Measurements from ENCODE around the gene PTPRN2.
"Not testable (repeated sequence)": the region's sequence is repeated elsewhere in the genome, so short reads cannot be mapped to it uniquely, and the experiment has no call there.

The PTPRN2 gene

DNA sequence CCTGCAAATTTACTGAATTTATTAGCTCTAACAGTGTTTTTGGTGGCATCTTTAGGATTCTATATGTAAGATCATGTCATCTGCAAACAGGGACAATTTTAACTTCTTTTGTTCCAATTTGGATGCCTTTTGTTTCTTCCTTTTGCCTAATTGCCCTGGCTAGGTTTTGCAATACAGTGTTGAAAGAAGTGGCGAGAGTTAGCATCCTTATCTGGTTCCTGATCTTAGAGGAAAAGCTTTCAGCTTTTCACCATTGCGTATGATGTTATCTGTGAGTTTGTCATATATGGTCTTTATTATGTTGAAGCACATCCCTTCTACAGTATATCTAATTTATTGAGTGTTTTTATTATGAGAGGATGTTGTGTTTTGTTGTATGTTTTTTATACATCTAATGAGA is 301.4 kb downstream of the PTPRN2 start:
- no peak for DNase-seq

DNA sequence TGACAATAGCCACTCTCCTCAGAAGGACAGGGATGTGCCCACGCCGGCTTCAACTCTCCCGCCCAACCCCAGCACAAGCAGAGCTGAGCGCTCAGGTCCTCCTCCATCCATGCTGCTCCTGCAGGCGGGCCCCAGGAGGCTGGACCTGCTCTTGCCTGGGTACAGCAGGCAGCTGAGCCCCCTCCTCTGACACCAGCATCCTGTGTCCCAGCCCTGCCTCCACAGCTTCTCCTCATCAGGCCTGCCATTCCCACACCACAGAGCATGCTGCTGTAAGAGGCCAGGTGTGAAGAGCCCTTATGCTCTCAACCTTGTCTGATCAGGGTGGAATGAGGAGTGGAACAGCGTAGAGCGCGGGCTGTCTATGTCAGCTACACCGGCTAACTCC is 302.2 kb downstream of the PTPRN2 start:
- DNase-seq, result no peak

DNA sequence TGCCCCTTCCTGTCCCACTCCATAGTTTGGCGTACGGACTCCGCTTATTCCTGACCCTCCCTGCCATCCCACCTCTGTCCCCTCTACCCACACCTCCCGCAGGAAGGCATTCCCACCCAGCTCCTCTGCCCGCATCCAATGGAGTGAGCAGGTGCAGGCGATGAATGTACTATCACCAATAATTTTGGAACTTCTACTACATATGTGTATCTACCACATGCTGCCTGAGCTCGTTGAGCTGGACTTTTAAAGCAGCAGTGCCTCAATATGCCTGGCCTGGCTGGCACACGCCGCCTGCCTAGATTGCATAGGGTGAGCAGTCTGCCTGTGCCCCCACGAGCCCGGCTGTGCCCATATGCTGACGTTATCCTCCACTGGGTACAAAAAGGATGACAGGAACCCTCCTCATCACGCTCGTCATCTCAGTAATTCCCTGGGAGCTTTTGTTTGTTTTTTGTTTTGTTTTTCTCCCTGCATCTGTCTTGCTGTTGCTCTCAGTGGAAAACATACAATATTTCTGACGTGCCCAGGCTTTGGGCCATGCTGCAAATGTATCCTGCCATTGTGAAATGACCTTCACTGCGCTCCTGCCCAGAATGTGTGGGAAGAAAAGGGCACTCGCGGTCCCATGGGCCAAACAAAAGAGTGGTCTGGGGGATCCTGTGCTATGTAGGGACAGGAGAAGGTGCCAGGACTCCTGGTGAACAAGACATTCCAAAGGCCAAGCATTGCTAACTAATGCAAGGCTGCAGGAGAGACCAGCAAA is 302.8 kb downstream of the PTPRN2 start:
- no peak for DNase-seq

DNA sequence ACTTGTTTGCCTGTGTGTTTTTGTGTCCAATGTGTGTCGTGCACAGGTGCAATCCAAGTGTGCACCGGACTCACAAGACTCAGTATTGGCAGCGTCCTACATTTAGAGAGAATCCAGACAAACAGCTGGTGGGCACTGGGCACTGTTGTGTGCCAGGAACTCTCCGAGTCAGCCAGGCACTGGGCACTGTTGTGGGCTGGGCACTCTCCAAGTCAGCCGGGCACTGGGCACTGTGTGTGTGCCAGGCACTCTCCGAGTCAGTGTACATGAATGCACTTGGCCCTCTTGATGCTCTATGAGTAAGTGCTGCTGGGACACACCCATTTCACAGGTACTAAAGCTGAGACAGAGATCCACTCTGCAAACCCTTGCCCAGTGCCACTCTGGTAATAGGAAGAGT is 303.5 kb downstream of the PTPRN2 start:
- no peak for DNase-seq

DNA sequence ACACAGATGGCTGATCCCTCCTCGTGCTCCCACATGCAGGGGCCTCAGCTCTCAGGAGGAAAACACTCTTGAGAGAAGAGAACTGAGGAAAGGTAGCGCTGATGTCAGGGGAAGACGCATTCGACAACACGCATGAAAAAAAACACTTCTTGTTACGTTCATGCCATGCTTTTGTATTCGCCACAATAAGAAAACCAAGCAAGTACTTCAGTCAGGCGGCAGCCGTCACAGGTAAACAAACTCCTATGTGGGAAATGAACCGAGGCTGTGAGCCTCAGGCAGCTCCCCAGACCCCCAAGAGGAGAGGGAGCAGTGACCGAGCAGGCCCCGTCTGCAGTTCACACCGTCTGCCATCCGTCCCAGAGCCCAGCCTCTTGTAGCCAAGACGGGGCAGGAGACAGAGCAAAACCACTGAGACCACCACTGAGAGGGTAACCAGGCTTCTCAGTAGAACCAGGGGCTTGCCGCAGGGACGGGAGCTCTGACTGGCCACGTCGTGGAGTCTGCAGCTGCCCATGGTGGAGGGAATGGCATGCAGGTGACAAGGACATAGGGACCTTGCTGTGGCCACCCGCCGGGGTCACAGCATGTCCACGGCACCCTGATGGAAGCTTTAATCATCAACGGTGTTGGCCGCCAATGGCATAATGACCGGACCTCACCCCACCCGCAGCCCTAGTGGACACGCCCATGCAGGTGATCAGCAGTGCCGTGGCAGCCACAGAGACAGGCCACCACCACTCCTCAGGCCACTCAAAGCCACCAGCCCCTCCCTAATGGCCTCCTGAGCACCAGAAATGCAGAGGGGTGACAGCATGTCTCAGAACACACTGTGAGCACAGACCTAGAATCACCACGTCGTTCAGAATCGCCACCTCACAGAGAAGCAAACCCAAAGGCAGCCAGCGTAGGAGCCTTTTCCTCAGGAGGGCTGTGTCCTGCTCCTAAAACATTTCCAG is 304.3 kb downstream of the PTPRN2 start:
- no peak for DNase-seq

DNA sequence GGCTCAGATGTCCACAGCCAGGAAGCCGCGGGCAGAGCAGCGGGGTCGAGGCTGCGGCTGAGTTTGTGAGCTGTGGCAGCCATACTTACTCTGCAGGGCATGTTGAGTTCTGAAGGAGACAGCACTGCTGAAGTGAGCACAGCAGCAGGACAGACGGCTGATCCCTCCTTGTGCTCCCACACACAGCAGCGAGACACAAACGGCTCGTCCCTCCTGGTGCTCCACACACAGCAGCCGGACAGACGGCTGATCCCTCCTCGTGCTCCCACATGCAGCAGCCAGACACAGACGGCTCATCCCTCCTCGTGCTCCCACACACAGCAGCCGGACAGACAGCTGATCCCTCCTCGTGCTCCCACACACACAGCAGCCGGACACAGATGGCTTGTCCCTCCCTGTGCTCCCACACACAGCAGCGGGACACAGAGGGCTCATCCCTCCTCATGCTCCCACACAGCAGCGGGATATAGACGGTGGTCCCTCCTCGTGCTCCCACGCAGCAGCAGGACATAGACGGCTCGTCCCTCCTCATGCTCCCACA is 305.1 kb downstream of the PTPRN2 start:
- DNase-seq, result no peak

DNA sequence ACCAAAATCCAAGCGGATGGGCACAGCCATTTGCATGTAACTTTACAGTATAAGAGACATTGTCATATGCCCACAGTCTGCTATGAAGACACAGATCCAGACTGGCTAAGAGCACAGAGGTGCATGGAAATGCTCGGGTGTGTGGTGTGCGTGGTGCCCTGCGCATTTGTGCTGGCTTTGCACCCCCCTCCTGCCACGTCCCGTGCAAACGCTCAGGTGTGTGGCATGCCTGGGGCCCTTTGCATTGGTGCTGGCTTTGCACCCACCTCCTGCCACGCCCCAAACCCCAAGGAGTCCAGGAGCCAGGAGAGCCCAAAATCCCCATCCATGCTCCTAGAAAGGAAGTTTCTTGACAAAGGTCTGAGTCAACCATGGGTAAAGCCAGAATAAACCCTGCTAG is 306.2 kb downstream of the PTPRN2 start:
- DNase-seq, result no peak

DNA sequence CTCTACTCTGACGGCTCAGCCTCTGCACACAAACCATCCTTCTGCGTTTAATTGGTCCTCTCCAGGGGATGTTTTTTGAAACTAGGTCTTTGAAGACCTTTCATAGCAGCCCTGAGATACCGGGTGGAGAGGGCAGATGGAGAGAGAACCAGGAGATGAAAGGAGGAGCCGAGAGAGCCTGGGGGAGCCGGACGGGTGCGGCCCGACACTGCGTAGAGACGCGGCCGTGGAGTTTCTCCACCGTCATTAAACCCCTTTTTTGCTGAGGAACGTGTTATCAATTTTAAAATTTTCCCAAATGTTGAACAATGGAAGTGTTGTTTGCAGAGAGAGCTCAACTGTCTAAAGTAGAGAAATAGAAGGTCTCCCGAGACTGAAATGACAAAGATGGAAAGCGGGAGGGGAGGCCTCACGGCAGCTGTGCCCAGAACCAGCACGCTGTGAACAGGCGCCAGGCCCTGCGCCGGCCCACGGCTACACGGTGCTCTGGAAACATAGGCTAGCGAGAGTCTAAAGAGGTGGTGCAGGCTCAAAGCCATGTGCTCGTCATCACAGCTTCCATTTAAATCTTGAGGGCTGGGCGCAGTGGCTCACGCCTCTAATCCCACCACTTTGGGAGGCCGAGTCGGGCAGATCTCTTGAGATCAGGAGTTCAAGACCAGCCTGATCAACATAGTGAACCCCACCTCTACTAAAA is 307.0 kb downstream of the PTPRN2 start:
- no peak for DNase-seq

DNA sequence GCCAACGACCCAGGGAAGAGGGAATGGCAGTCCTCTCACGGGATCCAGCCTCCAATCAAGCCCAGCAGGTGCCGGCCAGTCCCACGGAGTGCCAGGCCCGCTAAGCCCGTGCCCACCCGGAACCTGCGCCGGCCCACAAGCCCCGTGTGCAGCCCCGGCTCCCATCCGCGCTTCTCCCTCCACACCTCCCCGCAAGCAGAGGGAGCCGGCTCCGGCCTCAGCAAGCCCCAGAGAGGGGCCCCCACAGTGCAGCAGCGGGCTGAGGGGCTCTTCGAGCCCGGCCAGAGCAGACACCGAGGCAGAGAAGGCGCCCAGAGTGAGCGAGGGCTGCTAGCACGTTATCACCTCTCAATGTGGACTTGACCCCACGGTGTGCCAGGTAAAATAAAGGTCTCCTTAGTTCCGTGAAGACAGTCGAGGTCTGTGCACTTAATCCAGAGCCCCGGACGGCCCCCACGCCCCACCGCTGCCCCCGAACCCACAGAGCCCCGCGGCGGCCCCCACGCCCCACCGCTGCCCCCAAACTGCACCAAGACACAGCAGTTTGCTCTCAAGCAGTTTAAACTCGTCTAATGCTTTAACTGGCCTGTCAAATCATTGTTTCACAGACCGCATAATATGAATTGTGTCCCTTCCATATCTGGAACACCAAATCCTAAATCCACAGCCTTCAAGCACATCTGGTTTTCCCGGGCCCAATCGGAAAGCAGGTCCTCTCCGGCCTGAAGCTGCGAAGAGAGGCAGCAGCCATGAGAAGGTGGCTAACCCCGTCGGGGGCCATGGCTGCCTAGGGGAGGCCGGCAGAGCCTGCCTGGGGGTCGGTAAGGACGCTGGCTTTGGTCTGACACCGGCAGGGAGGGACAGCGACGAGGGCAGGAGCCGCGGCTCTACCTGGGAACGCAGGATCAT is 307.8 kb downstream of the PTPRN2 start:
- DNase-seq, result no peak

DNA sequence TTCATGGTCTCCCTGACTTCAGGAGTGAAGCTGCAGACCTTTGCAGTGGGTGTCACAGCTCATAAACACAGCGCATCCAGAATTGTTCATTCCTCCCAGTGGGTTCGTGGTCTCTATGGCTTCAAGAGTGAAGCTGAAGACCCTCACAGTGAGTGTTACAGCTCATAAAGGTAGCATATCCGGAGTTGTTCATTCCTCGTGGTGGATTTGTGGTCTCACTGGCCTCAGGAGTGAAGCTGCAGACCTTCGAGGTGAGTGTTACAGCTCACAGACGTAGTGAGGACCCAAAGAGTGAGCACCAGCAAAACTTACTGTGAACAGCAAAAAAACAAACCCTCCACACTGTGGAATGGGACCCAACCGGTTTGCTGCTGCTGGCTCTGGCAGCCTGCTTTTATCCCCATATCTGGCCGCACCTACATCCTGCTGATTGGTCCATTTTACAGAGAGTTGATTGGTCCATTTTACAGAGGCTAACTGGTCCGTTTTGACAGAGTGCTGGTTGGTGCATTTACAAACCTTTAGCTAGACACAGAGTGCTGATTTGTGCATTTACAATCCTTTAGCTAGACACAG is 308.8 kb downstream of the PTPRN2 start:
- no peak for DNase-seq

DNA sequence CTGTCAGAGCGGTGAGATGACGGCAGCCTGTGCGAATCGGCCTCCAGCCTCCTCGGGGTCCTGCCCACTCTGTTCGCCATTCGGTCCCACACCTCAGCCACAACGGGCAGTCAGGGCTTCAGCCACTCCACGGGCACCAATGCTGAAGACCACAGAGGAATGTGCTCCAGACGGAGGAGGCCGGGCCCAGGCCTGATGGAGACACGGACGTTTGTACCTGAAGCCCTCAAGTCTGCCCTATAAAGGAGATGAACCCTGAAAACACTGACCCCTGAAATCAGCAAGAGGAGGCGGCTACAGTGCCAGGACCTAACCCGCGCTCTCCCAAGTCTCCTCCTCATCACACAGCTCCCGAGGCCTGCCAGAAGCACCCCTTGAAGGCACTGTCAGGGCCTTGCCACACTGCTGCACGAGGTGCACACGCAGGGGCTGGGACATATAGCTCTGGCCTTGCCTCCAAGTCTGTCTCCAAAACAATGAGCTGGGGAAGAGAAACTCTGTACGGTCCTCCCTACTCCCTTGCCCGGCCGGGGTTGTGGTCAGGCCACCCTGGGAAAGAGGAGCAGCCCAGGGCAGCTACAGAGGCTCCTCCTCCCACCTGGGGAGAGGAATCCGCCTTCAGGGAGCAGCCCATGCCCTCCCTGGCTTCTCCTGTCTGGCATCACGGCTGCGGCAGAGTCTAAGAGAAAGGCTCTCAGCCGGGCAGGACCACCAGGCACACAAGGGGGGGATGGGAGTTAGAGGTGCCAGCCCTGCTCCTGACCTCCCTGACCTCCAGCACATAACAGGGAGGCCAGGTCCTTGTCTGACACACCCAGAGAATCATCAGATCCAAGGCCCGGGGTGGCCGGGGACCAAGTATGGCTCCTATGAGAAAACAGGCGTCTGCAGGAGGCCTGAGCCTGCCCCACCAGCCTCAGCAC is 310.1 kb downstream of the PTPRN2 start:
- DNase-seq, result no peak

DNA sequence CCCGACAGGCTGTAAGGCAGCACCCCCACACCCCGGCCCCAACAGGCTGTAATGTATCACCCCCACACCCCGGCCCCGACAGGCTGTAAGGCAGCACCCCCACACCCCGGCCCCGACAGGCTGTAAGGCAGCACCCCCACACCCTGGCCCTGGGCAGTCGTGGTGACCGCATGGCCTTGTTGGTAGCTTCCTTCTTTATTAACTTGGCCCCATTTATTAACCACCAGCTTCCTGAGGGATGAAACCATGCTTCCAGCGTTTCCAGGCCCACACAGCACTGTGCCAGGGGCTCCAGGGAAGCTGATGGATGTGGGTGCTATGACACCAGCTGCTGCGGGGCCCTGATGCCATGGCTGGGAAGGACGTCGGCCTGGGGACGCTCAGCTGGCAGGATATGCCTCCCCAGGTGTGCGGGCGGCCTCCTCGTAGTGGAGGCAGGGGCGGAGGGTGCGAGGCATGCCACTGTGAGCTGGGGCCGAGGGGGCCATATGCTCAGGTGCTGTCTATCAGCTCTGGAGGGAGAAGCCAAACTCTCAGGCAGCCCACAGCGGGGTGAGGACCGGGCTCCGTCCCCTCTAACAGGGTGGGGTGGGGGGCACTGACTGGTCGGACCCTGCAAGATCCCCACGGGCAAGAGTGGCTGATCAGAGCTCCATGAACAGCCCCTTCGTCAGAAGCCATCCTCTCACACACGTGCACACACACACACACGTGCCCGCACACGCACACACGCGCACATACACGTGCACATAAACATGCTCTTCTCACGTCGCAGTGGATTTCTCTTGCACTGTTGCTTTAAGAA is 311.0 kb downstream of the PTPRN2 start:
- DNase-seq, result no peak

DNA sequence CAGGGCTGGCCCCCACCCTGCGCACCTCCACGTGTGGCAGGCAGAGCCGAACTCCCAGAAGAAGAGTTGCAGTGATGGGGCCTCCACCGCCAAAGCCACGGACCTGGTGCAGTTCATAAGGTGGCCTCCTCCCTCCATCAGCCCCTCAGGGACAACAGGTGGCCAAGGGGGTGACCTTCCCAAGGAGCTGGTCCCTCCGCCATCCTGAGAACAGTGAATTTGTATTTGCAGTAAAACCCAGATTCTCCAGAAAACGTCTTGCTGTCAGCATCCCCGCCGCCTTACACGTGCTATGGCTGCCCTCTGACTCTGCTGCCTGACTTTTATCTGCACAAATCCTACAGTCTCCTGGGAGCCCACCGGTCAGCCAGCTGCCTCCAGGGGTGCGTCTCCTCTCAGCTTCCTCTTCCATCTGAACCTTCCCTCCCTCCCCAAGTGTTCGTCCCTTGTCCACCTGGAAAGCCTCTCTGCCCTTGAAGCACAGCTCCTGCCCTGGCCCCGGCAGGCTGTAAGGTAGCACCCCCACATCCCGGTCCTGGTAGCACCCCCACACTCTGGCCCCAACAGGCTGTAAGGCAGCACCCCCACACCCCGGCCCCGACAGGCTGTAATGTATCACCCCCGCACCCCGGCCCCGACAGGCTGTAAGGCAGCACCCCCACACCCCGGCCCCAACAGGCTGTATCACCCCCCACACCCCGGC is 311.8 kb downstream of the PTPRN2 start:
- no peak for DNase-seq

DNA sequence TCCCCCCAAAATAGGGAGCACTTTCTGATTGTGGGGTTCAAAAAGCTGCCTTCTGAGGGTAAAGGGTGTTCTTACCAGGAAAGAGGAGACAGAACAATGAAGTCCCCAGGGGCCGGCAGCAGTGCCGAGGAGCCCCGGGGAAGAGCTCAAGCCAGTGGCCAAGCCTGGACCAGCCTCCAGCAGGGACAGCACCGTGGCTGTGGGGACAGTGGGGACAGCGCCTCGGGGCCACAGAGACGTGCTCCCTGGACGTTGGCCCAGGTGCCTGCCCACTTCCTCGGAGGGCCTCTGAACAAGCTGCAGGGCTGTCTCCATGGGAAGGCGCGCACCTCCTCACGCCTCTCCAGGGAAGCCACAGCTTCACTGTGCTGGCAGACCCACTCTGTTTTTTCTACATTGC is 312.6 kb downstream of the PTPRN2 start:
- DNase-seq, result no peak

DNA sequence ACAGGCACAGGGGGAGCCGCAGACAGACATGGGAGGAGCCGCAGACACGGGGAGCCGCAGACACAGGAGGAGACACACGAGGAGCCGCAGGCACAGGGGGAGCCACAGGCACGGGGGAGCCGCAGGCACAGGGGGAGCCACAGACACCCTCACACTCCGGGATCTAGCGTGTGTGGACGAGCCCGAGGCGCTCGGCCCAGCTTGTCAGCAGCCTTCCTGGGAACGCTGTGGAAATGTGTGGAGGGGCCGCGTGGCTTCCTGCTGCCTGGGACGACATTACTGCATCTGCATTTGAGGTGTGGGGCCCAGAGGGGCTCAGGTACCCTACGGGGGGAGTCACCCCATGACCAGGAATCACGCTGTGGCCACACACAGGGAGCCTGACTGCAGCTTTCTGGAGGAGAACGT is 313.2 kb downstream of the PTPRN2 start:
- no peak for DNase-seq

DNA sequence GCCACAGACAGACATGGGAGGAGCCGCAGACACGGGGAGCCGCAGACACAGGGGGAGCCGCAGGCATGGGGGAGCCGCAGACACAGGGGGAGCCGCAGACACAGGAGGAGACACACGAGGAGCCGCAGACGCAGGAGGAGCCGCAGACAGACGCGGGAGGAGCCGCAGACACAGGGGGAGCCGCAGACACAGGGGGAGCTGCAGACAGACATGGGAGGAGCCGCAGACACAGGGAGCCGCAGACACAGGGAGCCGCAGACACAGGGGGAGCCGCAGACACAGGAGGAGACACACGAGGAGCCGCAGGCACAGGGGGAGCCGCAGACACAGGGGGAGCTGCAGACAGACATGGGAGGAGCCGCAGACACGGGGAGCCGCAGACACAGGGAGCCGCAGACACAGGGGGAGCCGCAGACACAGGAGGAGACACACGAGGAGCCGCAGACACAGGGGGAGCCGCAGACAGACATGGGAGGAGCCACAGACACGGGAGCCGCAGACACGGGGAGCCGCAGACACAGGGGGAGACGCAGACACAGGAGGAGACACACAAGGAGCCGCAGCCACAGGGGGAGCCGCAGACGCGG is 313.8 kb downstream of the PTPRN2 start:
- not testable (repeated sequence) for DNase-seq

DNA sequence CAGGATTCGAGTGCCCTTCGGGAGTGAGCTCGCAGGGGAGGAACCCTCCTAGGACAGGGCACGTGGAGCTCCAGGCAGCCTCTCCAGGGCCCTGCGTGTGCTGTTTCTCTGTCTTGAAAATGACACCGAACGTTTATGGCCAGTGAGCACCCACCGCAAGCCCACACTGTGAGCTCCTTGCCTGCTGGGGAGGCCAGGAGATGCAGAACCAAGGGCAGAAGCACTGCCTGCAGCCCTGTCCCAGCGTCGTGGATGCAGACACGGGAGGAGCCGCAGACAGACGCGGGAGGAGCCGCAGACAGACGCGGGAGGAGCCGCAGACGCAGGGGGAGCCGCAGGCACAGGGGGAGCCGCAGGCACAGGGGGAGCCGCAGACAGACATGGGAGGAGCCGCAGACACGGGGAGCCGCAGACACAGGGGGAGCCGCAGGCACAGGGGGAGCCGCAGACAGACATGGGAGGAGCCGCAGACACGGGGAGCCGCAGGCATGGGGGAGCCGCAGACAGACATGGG is 314.4 kb downstream of the PTPRN2 start:
- no peak for DNase-seq

DNA sequence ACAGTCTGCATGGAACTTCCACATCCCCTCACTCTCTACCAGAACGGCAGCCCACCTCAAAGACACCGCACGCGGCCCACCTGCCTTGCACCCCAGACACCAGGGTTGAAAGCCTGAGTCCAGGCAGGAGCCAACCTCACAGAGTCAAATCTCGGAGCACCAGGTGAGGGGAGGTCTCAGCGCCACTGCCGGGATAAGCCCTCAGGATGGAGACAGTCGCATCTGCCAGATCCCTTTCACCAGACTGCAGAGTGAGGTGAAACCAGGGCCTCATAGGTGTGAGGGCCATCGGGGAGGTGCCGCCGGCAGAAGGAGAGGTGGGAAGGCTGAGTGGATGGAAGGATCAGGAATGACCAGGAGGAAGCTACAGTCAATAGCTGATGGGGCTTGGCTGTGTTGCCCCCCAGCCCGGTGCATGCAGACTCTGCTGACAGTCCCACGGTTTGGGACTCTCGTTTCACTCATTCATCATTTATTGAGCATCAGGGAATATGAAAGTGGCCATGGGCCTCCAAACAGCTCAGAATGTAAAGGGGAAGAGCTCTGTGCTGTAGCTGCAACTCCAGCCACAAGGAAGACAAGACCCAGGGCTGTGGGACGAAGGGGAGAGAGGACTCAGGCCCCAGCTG is 315.0 kb downstream of the PTPRN2 start:
- no peak for DNase-seq
